ENCODE data around the gene ROS1.
"Not testable (repeated sequence)": the region's sequence is repeated elsewhere in the genome, so short reads cannot be mapped to it uniquely, and the experiment has no call there.

ROS1 gene

DNA sequence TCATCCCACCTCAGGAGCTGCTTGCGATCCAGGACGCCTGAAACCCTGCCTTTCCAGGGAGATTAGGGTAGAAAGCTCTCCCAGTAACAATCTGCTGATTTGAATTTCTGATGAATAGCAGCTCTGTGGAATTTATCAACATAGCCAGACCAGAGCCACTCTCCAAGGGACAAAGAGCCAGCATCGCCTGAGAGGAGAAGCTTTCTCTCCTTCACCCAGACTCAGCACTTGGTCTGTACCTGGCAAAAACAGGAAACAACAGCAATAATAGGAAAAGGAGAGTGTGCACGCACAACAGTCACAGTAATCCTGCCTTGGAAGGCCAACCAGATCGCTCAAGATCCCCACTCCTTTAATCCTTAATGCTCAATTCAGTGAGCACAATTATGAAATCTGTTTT lies 22.3 kb upstream of the ROS1 start:
- H2BK120ac ChIP-seq (ENCODE audit: low read depth, low read length), result no peak overlapping the region
- peaks cover 6% of the 10 kb centered on the region for H3K4me1 ChIP-seq (ENCODE audit: control insufficient read depth, insufficient read depth, low read depth, low read length)
- peak overlapping the region in 1 of 2 experiments; percentile 16 for H2BK12ac ChIP-seq (ENCODE audit: low read length in 2 of 2)
- no peaks in the 10 kb centered on the region for H3K36me3 ChIP-seq (ENCODE audit: control insufficient read depth in 1 of 2, insufficient read depth in 2 of 2, low read depth in 1 of 2, low read length in 2 of 2)
- no peak overlapping the region for H2BK15ac ChIP-seq (ENCODE audit: low read depth, poor library complexity, severe bottlenecking)
- DNase-seq, result peak; percentile 8
- WGBS, result 67% methylated on average over 3 of the region's 5 CpGs
- no peak overlapping the region for H4K8ac ChIP-seq (ENCODE audit: low read length)
- no peak overlapping the region for H3K4me2 ChIP-seq (ENCODE audit: low read length, poor library complexity, severe bottlenecking)
- H3K27ac ChIP-seq (ENCODE audit: low read length, poor library complexity, severe bottlenecking), result peak overlapping the region; percentile 26
- H3K14ac ChIP-seq (ENCODE audit: low read length in 2 of 2), result no peak overlapping the region
- H2AFZ ChIP-seq (ENCODE audit: low read depth, low read length), result no peak overlapping the region
- no peak overlapping the region for H4K91ac ChIP-seq (ENCODE audit: low read length)
- H2AK5ac ChIP-seq (ENCODE audit: low read length, severe bottlenecking), result no peak overlapping the region
- no peak overlapping the region for H2BK5ac ChIP-seq (ENCODE audit: low read depth, low read length, poor library complexity, severe bottlenecking)
- no peak overlapping the region for H3K23ac ChIP-seq (ENCODE audit: low read length in 2 of 2)
- no peak overlapping the region for H3K4ac ChIP-seq (ENCODE audit: low read depth in 1 of 2, low read length in 2 of 2)
- no peak overlapping the region for H3K18ac ChIP-seq (ENCODE audit: low read depth in 1 of 2, low read length in 2 of 2)
- peak overlapping the region; percentile 71 for H3K9ac ChIP-seq (ENCODE audit: low read length)
- H3K4me3 ChIP-seq (ENCODE audit: insufficient read depth in 1 of 2, low read depth in 1 of 2, low read length in 2 of 2), result no peak overlapping the region
- no peaks in the 10 kb centered on the region for H3K79me1 ChIP-seq (replicated peaks; ENCODE audit: low read length, poor library complexity, severe bottlenecking)
- H3K27me3 ChIP-seq (ENCODE audit: control insufficient read depth in 1 of 2, insufficient read depth in 1 of 2, low read length in 2 of 2), result no peaks in the 10 kb centered on the region
- H3K9me3 ChIP-seq (ENCODE audit: control insufficient read depth, low read length), result no peaks in the 10 kb centered on the region

- no peak overlapping the region for H3K4me3 ChIP-seq (ENCODE audit: insufficient read depth in 1 of 2, low read depth in 1 of 2, low read length in 2 of 2)
- H3K36me3 ChIP-seq (ENCODE audit: control insufficient read depth in 1 of 2, insufficient read depth in 2 of 2, low read depth in 1 of 2, low read length in 2 of 2), result no peaks in the 10 kb centered on the region
Observed at GRCh38 chr6:117446861-117447260, 21.1 kb upstream of the ROS1 start.

DNA sequence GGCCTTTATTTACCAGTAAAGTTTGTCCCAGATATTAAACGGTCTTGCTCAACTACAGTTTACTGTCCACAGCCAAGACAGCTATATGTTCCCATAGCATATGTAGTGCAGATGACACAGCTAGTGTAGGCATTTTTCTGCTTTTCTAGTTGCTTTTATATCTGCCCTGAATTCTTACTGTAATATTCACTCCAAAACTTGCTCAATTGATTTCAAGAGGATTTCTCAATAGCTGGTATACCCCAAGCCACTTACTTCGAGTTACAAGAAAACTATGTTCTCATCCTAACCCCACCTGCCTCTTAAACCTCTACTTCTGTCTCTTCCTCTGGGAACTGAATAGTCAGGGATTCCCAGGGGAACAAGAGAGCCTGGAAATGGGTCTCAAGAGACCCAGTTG lies 18.9 kb upstream of the ROS1 start:
- H2BK5ac ChIP-seq (ENCODE audit: low read depth, low read length, poor library complexity, severe bottlenecking), result no peak overlapping the region
- no peak overlapping the region for H3K4me3 ChIP-seq (ENCODE audit: insufficient read depth in 1 of 2, low read depth in 1 of 2, low read length in 2 of 2)
- H2AK5ac ChIP-seq (ENCODE audit: low read length, severe bottlenecking), result no peak overlapping the region
- H2BK12ac ChIP-seq (ENCODE audit: low read length in 2 of 2), result no peak overlapping the region
- H3K4me2 ChIP-seq (ENCODE audit: low read length, poor library complexity, severe bottlenecking), result no peak overlapping the region
- no peak overlapping the region for H2AFZ ChIP-seq (ENCODE audit: low read depth, low read length)
- no peak overlapping the region for H3K27ac ChIP-seq (ENCODE audit: low read length, poor library complexity, severe bottlenecking)
- H3K9ac ChIP-seq (ENCODE audit: low read length), result no peak overlapping the region
- H2BK15ac ChIP-seq (ENCODE audit: low read depth, poor library complexity, severe bottlenecking), result no peak overlapping the region
- no peak overlapping the region for H4K91ac ChIP-seq (ENCODE audit: low read length)
- H4K8ac ChIP-seq (ENCODE audit: low read length), result no peak overlapping the region
- H3K18ac ChIP-seq (ENCODE audit: low read depth in 1 of 2, low read length in 2 of 2), result no peak overlapping the region
- H3K79me1 ChIP-seq (replicated peaks; ENCODE audit: low read length, poor library complexity, severe bottlenecking), result no peaks in the 10 kb centered on the region
- no peak overlapping the region for H3K14ac ChIP-seq (ENCODE audit: low read length in 2 of 2)
- H3K9me3 ChIP-seq (ENCODE audit: control insufficient read depth, low read length), result peaks cover 9% of the 10 kb centered on the region
- no peaks in the 10 kb centered on the region for H3K36me3 ChIP-seq (ENCODE audit: control insufficient read depth in 1 of 2, insufficient read depth in 2 of 2, low read depth in 1 of 2, low read length in 2 of 2)
- no peak overlapping the region for H2BK120ac ChIP-seq (ENCODE audit: low read depth, low read length)
- WGBS, result 84% methylated on average over 2 of the region's 2 CpGs
- H3K4me1 ChIP-seq (ENCODE audit: control insufficient read depth, insufficient read depth, low read depth, low read length), result peaks cover 4% of the 10 kb centered on the region
- H3K27me3 ChIP-seq (ENCODE audit: control insufficient read depth in 1 of 2, insufficient read depth in 1 of 2, low read length in 2 of 2), result no peaks in the 10 kb centered on the region
- peak; percentile 63 for DNase-seq
- H3K4ac ChIP-seq (ENCODE audit: low read depth in 1 of 2, low read length in 2 of 2), result no peak overlapping the region
- H3K23ac ChIP-seq (ENCODE audit: low read length in 2 of 2), result no peak overlapping the region

More at GRCh38 chr6:117446861-117447260, 21.1 kb upstream of the ROS1 start:
- no peak overlapping the region for H4K91ac ChIP-seq (ENCODE audit: low read length)
- 93% methylated on average over 2 of the region's 3 CpGs for WGBS
- H3K27me3 ChIP-seq (ENCODE audit: control insufficient read depth in 1 of 2, insufficient read depth in 1 of 2, low read length in 2 of 2), result no peaks in the 10 kb centered on the region
- no peak overlapping the region for H3K23ac ChIP-seq (ENCODE audit: low read length in 2 of 2)
- H2BK12ac ChIP-seq (ENCODE audit: low read length in 2 of 2), result no peak overlapping the region
- no peak overlapping the region for H3K9ac ChIP-seq (ENCODE audit: low read length)
- peak overlapping the region; percentile 23 for H2AK5ac ChIP-seq (ENCODE audit: low read length, severe bottlenecking)
- no peak overlapping the region for H3K4ac ChIP-seq (ENCODE audit: low read depth in 1 of 2, low read length in 2 of 2)
- H3K14ac ChIP-seq (ENCODE audit: low read length in 2 of 2), result no peak overlapping the region
- H3K79me1 ChIP-seq (replicated peaks; ENCODE audit: low read length, poor library complexity, severe bottlenecking), result no peaks in the 10 kb centered on the region
- H2BK15ac ChIP-seq (ENCODE audit: low read depth, poor library complexity, severe bottlenecking), result no peak overlapping the region
- DNase-seq, result no peak
- H3K18ac ChIP-seq (ENCODE audit: low read depth in 1 of 2, low read length in 2 of 2), result no peak overlapping the region
- H3K9me3 ChIP-seq (ENCODE audit: control insufficient read depth, low read length), result no peaks in the 10 kb centered on the region
- no peak overlapping the region for H2BK120ac ChIP-seq (ENCODE audit: low read depth, low read length)
- no peak overlapping the region for H3K4me2 ChIP-seq (ENCODE audit: low read length, poor library complexity, severe bottlenecking)
- H2BK5ac ChIP-seq (ENCODE audit: low read depth, low read length, poor library complexity, severe bottlenecking), result no peak overlapping the region
- H2AFZ ChIP-seq (ENCODE audit: low read depth, low read length), result no peak overlapping the region
- no peak overlapping the region for H4K8ac ChIP-seq (ENCODE audit: low read length)
- peaks cover 6% of the 10 kb centered on the region for H3K4me1 ChIP-seq (ENCODE audit: control insufficient read depth, insufficient read depth, low read depth, low read length)
- no peak overlapping the region for H3K27ac ChIP-seq (ENCODE audit: low read length, poor library complexity, severe bottlenecking)

DNA sequence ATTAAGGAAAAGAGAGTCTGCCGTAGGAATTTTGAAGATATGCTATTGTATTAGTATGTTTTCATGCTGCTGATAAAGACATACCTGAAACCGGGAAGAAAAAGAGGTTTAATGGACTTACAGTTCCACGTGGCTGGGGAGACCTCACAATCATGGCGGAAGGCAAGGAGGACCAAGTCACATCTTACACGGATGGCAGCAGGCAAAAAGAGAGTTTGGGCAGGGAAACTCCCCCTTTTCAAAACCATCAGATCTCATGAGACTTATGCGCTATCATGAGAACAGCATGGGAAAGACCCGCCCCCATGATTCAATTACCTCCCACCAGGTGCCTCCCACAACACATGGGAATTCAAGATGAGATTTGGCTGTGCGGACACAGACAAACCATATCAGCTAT lies 16.6 kb upstream of the ROS1 start:
- H3K4ac ChIP-seq (ENCODE audit: low read depth in 1 of 2, low read length in 2 of 2); DNase-seq; H2BK5ac ChIP-seq (ENCODE audit: low read depth, low read length, poor library complexity, severe bottlenecking); H3K4me3 ChIP-seq (ENCODE audit: insufficient read depth in 1 of 2, low read depth in 1 of 2, low read length in 2 of 2); H2AK5ac ChIP-seq (ENCODE audit: low read length, severe bottlenecking); H4K8ac ChIP-seq (ENCODE audit: low read length); H2BK120ac ChIP-seq (ENCODE audit: low read depth, low read length); H2BK15ac ChIP-seq (ENCODE audit: low read depth, poor library complexity, severe bottlenecking); H2BK12ac ChIP-seq (ENCODE audit: low read length in 2 of 2); H2AFZ ChIP-seq (ENCODE audit: low read depth, low read length); H3K9ac ChIP-seq (ENCODE audit: low read length); H3K14ac ChIP-seq (ENCODE audit: low read length in 2 of 2); H3K79me1 ChIP-seq (replicated peaks; ENCODE audit: low read length, poor library complexity, severe bottlenecking); H3K23ac ChIP-seq (ENCODE audit: low read length in 2 of 2); H4K91ac ChIP-seq (ENCODE audit: low read length); H3K27me3 ChIP-seq (ENCODE audit: control insufficient read depth in 1 of 2, insufficient read depth in 1 of 2, low read length in 2 of 2); H3K18ac ChIP-seq (ENCODE audit: low read depth in 1 of 2, low read length in 2 of 2); H3K36me3 ChIP-seq (ENCODE audit: control insufficient read depth in 1 of 2, insufficient read depth in 2 of 2, low read depth in 1 of 2, low read length in 2 of 2); H3K27ac ChIP-seq (ENCODE audit: low read length, poor library complexity, severe bottlenecking); H3K4me1 ChIP-seq (ENCODE audit: control insufficient read depth, insufficient read depth, low read depth, low read length); H3K4me2 ChIP-seq (ENCODE audit: low read length, poor library complexity, severe bottlenecking): not testable (repeated sequence)
- WGBS, result 90% methylated on average over 7 of the region's 8 CpGs
- peaks cover 12% of the 10 kb centered on the region for H3K9me3 ChIP-seq (ENCODE audit: control insufficient read depth, low read length)
